ENCODE results near the gene CCHCR1.
"Not testable (repeated sequence)": the region's sequence is repeated elsewhere in the genome, so short reads cannot be mapped to it uniquely, and the experiment has no call there.

Gene CCHCR1

GRCh38 chr6:31157513-31158139 is at the start of gene CCHCR1:
TSS of gene CCHCR1 (minus strand) at chr6:31157802. CDS start at chr6:31157600, 202 bp downstream.
- DNase-seq (ENCODE audit: low read depth) = no peak

GRCh38 chr6:31205638-31206037 is 48.0 kb upstream of the CCHCR1 start:
- no peak for DNase-seq (ENCODE audit: low read depth)

GRCh38 chr6:31204751-31205145 is 47.1 kb upstream of the CCHCR1 start:
- DNase-seq (ENCODE audit: low read depth) = no peak

GRCh38 chr6:31203345-31203979 is 45.9 kb upstream of the CCHCR1 start:
- DNase-seq (ENCODE audit: low read depth) = no peak

GRCh38 chr6:31202259-31203166 is 44.9 kb upstream of the CCHCR1 start:
- no peak for DNase-seq (ENCODE audit: low read depth)

GRCh38 chr6:31199105-31199452 is 41.5 kb upstream of the CCHCR1 start:
- DNase-seq (ENCODE audit: low read depth) = not testable (repeated sequence)

- DNase-seq (ENCODE audit: low read depth) = peak; percentile 88
These were observed 40.1 kb upstream of the CCHCR1 start for GRCh38 chr6:31197559-31198305.

GRCh38 chr6:31196251-31197022 is 38.8 kb upstream of the CCHCR1 start:
- DNase-seq (ENCODE audit: low read depth) = not testable (repeated sequence)

GRCh38 chr6:31195308-31195979 is 37.8 kb upstream of the CCHCR1 start:
- not testable (repeated sequence) for DNase-seq (ENCODE audit: low read depth)

GRCh38 chr6:31194061-31194834 is 36.6 kb upstream of the CCHCR1 start:
- no peak for DNase-seq (ENCODE audit: low read depth)

- DNase-seq (ENCODE audit: low read depth) = no peak
These were observed 35.6 kb upstream of the CCHCR1 start for GRCh38 chr6:31193206-31193605.

- DNase-seq (ENCODE audit: low read depth) = peak; percentile 32
These were observed 35.0 kb upstream of the CCHCR1 start for GRCh38 chr6:31192431-31193105.

- DNase-seq (ENCODE audit: low read depth) = no peak
These were observed 32.9 kb upstream of the CCHCR1 start for GRCh38 chr6:31190488-31190887.

- DNase-seq (ENCODE audit: low read depth) = not testable (repeated sequence)
These were observed 31.6 kb upstream of the CCHCR1 start for GRCh38 chr6:31189223-31189622.

- no peak for DNase-seq (ENCODE audit: low read depth)
These were observed 30.2 kb upstream of the CCHCR1 start for GRCh38 chr6:31187780-31188194.

GRCh38 chr6:31186052-31186734 is 28.6 kb upstream of the CCHCR1 start:
- DNase-seq (ENCODE audit: low read depth) = no peak

- not testable (repeated sequence) for DNase-seq (ENCODE audit: low read depth)
These were observed 28.1 kb upstream of the CCHCR1 start for GRCh38 chr6:31185695-31186051.

- DNase-seq (ENCODE audit: low read depth) = not testable (repeated sequence)
These were observed 26.3 kb upstream of the CCHCR1 start for GRCh38 chr6:31183859-31184258.

GRCh38 chr6:31183287-31183686 is 25.7 kb upstream of the CCHCR1 start:
- DNase-seq (ENCODE audit: low read depth) = not testable (repeated sequence)

All from activated T-helper 1 cell treated with Interleukin-2 at 50 U/mL for 16 hours (primary cell).